HT1080 (cell line): ENCODE data around the gene S100A1. TPM values are rescaled to one million over a fixed set of nuclear protein-coding genes. Genes with fewer than 3 reads are reported as not detected.
"Not testable (repeated sequence)": the region's sequence is repeated elsewhere in the genome, so short reads cannot be mapped to it uniquely, and the experiment has no call there.

Experiments used
- DNase-seq: peaks from one replicate; pipeline ENCODE4 v3.0.0-alpha.2; 2015; ENCODE audit warnings: low read depth
- total RNA-seq: library from RNA; depleted of rRNA; stranded (reverse); fragments of >200 nt; shearing (Covaris generic); gene quantifications from 2 replicates; pipeline ENCODE4 v1.2.3, GENCODE V29; 2014

The S100A1 gene
- total RNA-seq, 1 experiment from 2014 or later: not detected

DNA sequence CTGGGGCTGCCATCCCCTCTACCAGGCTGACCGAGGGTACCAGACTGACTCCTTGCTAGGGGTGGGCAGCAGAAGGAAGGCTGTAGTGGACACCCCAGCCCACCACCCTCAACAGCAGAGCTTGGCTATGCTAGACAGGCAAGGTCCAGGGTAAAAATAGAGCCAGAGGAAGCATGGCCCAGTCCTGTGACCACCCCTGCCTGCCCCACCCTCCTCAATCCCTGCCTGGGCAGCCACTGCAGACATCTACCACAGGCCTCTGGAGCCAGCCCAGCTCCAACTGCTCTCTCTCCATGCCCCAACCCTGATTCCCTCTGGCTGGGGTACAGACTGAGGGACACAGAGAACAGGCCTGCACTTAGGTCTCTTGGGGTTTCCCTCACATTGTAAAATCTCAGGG is 1.7 kb downstream of the S100A1 start:
- DNase-seq: no peak

GRCh38 chr1:153630384-153630783 is 2.1 kb downstream of the S100A1 start:
- DNase-seq: no peak

DNA sequence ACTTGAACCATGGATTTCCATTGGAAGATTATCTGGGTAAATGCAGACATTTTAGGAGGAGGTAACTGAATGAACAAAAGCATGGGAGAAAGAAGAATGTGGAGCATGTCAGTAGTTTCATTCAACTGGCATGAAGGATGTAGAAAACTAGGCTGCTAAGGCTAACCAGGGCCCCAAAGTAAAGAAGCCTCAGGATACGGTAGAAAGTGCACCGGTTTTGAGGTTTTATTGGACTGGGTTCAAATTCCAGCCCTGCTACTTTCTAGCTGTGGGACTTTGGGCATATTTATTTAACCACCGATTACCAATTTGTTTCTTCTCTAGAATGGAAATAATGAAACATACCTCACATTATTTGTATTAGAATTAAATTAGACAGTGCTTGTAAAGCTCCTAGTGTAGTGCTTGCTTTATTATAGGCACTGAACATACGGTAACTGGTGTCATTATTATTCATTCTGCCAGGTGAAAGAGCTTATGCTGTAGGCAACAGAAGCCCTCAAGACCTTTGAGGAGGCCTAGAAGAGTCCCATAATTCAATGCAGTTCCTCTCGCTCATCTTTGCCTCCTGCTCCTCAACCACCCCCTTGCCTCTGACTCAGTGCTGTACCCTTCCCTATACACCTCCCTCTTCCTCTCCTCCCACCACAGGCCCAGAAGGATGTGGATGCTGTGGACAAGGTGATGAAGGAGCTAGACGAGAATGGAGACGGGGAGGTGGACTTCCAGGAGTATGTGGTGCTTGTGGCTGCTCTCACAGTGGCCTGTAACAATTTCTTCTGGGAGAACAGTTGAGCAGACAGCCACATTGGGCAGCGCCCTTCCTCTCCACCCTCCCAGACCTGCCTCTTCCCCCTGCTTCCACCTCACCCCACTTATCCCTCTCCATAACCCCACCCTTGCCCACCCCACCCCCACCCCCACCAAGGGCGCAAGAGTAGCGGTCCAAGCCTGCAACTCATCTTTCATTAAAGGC is 3.1 kb downstream of the S100A1 start:
- DNase-seq: no peak

- DNase-seq: no peak
These were observed 5.0 kb downstream of the S100A1 start for GRCh38 chr1:153633161-153633753.

- peak; percentile 97 for DNase-seq
These were observed 5.8 kb downstream of the S100A1 start, which contains the start of gene CHTOP for GRCh38 chr1:153633754-153634665. CHTOP (plus strand) TSS chr1:153634066; CDS start chr1:153636589, 2,523 bp downstream.

- DNase-seq: no peak
These were observed 7.6 kb downstream of the S100A1 start for GRCh38 chr1:153635872-153636271.

- DNase-seq: no peak
These were observed 8.1 kb downstream of the S100A1 start for GRCh38 chr1:153636312-153636711.

DNA sequence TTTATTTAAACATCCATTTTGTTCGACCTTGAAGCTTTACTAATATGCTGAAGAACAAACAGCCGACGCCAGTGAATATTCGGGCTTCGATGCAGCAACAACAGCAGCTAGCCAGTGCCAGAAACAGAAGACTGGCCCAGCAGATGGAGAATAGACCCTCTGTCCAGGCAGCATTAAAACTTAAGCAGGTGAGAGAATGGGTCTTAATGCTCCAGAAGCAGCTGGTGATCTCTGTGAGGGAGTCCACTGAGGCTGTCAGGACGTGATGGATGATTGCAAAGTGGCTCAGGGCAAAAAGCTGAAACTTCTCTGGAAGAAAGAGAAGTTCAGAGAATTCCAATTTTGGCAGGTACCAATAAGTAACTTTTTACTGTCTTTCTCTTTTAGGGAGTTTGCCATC is 10.0 kb downstream of the S100A1 start:
- DNase-seq: no peak

DNA sequence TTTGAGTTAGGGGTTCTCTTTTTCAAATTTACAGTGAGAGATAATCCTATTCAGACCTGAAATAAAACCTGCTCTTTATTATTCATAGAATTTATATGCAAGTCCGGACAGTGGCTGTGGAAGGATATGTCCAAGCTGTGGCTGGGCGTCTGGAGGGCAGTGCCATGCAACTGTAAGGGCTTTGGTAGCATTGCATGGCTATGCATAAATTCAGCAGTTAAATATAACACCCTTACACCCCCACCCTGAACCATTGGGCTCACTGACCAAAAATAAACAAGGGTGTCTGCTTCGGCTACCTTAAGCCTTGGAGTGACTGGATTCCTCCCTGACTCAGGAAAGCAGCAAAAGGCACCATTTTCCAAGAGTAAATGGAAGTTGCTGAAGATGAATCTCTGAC is 11.0 kb downstream of the S100A1 start:
- DNase-seq: no peak

DNA sequence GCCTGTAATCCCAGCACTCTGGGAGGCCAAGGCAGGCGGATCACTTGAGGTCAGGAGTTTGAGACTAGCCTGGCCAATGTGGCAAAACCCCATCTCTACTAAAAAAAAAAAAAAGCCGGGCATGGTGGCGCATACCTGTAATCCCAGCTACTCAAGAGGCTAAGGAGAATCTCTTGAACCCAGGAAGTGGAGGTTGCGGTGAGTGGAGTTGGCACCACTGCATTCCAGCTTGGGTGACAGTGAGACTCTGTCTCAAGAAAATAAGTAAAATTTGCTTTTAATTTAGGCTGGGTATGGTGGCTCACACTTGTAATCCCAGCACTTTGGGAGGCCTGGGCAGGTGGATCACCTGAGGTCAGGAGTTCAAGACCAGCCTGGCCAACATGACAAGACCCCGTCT is 12.0 kb downstream of the S100A1 start:
- not testable (repeated sequence) for DNase-seq

DNA sequence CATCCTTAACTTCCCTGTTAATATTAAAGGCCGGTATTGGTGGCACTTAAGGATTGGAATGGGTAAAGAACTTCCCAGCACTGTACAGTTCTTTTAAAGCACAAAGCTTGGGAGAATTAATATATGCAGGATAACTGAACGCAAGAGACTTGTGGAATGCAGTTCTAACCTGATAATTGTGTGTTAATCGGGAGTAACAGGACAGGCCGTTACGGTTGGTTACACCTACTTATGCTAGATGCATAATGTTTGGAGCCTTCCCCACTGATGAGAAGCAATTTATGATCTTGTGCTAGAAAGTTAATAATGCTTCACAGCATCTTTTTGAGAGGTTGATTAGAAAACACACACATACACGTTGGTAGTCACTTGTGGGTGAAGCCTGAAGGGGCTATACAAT is 12.6 kb downstream of the S100A1 start:
- no peak for DNase-seq

- DNase-seq: no peak
These were observed 13.9 kb downstream of the S100A1 start for GRCh38 chr1:153642161-153642560.

- DNase-seq: no peak
These were observed 14.9 kb downstream of the S100A1 start for GRCh38 chr1:153643100-153643499.

GRCh38 chr1:153643816-153644215 is 15.6 kb downstream of the S100A1 start:
- no peak for DNase-seq

- DNase-seq: no peak
These were observed 18.6 kb downstream of the S100A1 start for GRCh38 chr1:153646672-153647345.

DNA sequence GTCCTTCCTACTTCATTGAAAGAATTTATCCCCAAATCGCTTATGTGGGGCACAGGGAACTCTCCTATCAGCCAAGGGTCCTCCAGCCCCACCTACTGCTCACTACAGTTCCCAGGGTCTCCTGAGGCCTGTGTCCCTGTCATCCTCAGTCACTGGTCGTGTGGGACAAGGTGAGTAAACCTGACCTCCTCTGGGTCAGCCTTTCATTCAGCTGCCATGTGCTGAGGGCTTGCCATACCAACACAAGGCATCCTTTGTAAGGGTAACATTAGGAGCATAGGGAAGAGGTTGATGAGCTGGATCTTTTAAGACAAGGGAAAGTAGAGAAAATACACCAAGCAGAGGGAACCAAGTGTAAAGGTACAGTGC is 19.1 kb downstream of the S100A1 start:
- DNase-seq: no peak

DNA sequence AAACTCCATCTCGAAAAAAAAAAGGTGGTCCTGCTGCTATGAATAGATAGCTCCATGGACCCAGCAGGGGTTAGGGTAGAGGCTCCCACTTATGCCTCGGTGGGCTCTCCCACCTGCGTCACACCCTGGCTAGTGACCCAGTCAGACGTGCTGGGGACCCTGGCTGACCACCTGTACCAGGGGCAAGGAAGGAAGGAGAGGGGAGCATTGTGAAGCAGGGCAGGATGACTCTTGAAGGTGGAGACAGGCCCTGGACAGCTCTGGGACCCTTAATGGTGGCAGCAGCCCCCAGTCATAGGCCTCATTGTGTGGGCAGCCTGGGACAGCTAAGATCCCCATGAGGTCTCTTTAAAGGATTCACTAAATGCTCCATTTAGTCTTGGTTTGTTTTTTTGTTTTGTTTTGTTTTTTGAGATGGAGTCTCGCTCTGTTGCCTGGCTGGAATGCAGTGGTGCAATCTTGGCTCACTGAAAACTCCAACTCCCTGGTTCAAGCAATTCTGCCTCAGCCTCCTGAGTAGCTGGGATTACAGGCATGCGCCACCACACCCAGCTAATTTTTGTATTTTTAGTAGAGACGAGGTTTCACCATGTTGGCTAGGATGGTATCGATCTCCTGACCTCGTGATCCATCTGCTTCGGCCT is 19.9 kb downstream of the S100A1 start:
- no peak for DNase-seq

- no peak for DNase-seq
These were observed 21.1 kb downstream of the S100A1 start for GRCh38 chr1:153649137-153649862.

GRCh38 chr1:153649863-153650235 is 21.6 kb downstream of the S100A1 start:
- peak; percentile 25 for DNase-seq

DNA sequence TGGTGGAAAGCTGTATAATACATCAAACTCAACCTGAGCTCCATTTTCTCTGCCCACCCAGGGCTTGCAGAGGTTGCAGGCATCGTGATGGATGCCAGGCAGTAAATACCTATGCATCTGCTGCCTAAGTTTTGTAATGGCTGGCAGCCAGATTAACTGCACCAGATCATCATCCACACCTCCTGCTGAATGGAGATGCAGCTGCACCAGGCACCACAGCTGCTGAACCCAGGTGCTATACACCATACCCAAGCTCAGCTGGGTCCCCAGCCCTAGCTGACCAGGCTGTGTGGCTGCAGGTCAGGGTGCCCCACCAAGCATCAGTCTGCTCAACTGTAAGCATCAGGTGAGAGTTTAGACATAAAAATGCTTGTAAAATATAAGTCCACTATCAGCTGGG is 23.5 kb downstream of the S100A1 start:
- no peak for DNase-seq
